C1 segment of cervical spinal cord (tissue), 14 donors: Measurements from ENCODE around the gene DNMT3A.

Source experiments
- DNase-seq, 14 donors: peaks; one replicate each; lab custom pipeline; 2025; lab: John Stamatoyannopoulos, UW

The DNMT3A gene

DNA sequence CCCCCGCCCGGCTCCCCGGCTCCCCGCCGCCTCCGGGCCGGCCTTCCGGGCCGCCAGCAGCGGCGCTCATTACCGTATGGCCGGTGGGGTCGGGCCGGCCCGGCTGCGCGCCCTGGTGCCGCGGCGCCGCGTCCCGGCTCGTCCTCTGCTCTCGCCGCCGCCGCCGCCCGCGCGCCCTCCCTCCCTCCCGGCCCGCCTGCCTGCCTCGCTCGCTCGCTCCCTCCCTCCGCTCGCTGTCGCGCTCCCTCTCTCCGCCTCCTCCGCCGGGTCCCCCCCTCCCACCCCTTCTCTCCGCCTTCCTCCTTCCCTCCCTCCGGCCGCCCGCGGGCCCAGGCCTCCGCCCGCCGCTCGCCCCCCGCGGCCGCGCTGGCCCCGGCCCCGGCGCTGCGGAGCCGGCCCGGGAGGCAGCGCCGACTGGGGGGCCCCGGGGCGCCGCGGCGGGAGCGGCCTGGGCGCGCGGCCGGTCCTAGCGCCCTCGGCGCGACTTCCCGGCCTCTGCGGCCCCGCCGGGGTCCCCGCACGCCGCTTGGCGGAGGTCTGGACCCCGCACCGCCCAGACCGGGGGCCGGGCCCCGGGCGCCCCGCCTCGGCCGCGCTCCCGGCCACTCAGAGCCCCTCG is at the start of gene DNMT3A:
Gene DNMT3A, minus strand, starts transcription at position 173 of the 619 bp plus-strand sequence. CDS start 27,941 bp downstream, outside the sequence.
- DNase-seq: peak in 11 of 14 donors; percentile 44 to 79 (median 61)

DNA sequence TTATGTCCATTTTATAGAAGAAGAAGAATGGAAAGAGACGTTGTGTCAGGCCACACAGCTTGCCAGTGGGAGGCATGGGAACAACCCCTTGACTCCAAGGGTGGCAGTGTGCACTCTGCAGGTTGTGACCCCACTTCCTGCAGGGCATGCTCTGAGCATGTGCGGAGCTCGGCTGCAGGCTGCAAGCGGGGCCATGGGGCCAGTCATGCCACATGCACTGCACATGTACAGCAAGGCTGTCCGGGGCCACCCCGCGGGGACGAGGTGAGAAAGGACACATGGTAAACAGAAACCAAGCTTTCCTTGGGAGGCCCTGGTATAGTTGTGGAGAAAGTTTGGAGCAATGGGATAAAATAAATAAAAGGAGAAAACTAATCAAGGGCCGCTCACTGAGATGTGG is 47.4 kb upstream of the DNMT3A start:
- DNase-seq: no peak

DNA sequence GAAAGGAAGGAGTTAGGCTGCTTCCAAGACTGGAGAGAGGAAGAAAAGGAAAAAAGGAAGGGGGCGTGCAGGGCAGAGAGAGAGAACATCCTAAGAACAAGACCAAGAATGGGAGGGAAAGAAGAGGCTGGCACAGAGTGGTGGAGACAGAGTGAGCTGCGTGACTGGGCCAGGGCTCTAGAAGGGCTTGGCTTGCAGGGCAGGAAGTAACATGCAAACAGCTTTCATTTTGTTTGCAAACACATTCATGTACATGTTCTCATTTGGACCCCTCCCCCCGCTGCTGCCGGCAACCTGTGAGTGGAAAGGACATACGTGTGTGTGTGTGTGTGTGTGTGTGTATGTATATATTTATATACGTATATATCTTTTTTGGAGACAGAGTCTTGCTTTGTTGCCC is 46.8 kb upstream of the DNMT3A start:
- no peak for DNase-seq

DNA sequence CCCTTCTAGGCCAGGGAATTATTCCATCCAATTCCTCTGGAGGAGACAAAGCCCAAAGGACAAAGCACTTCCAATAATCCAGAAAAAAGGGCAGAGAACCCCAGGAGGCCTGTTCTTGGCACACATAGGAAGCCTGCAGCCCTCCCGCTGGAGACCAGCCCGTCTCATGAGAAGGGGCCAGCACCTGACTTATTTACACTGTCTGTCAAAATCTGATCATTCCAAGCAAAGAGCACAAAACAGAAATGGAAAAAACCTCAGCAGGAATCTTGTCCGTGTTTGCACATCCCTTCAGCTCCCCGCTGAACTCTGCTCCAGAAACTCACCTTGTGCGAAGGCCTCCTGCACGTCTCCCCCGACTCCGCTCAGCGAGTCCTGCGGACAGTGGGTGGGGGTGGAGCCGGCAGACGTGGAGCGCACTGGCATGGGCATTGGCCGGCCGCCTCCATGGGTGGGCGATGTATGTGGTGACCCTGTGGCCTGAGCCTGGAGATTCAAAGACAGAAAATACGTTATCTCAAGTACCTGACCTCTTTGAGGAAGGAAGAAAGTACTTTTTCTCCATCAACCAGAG is 46.2 kb upstream of the DNMT3A start:
- peak in 1 of 14 donors; percentile 46 for DNase-seq

DNA sequence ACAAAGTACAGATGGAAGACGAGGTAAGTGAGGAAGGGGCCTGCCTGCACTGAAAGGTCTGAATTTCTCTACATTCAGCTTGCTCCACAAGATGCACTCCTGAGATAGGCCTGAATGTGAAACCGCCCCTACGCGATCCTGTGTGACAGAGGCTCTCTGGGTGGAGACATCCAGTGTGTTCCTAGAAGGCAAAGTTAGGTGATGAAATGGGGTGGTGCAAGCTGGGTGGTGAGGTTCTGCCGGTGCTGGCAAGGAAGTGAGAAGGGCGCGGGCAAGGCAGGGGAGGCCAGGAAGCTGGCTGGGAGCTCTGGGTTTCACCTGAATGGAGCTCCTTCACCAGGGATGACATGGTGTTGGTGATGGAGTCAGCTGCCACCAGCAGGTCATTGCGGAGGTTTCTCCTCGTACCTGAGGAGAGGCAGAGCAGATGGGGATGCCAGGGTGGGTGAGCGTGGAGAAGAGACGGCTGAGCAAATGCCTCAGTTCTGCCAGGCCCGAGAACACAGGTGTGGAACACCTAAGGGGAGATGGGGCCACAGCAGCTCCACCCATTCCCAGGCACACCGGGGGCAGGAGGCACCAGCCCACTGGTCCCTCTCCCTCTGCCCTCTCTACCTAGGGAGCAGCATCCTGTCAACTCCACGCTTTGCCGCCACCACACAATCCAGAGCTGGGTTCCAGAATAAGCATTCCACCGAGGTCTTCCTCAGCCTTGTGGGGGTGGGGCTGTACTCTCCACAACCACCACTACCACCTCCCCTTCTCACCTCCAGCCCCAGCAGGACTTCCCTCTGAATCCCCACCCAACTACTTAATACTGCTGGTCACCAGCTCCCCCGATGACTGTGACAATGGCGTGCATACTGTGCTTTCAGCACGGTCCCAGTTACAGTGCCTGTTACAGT is 45.5 kb upstream of the DNMT3A start:
- DNase-seq: no peak

DNA sequence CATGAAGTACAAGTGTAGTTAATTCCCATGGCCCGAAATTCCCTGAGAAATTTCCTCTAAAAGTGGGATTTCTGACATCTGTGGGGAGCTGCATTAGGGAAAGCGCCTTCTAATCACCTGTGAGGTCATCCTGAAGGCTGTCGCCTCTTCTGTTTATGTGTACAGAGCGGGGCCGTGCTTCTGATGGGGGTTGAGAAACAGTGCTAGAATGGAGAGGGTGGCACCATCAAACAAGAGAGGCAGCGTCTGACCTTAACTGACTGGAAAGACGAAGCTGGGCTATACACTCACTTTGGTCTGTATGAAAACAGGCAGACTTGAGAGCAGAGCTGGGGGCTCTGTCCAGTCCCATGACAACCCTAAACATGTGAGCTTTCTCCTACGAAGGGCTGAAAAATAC is 44.2 kb upstream of the DNMT3A start:
- no peak for DNase-seq

DNA sequence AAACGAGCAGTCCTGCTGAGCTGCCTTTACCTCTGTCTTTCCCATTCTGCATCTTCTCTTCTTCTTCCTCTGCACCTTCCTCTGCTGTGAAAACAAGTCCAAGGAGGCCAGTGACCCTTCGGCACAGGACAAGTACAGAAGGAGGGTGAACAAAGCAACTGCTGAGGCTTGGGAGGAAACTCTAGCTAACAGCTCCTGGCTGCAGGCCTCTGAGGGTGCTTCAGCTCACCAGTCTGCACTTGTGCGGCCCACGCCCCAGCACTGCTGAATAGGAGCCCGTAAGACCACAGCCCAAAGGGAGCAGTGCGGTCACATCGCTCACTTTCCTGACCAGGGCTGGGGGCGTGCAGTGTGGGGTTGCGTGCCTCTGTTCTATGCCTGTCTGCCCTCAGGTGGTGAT is 42.1 kb upstream of the DNMT3A start:
- DNase-seq: no peak

DNA sequence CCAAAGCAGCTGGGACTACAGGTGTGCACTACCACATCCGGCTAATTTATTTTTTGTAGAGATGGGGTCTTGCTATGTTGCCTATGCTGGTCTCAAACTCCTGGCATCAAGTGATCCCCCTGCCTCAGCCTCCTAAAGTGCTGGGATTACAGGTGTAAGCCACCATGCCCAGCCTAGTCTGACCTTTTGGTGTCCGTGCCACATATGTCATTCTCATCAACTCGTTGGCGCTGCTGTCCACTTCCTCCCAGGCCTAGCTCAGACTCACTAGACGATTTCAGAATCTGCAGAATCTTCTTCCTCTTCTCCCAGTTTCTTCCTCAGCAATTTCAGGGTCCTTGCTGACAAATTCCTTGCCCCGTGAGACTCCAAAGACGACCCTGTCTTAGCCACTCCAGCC is 39.8 kb upstream of the DNMT3A start:
- no peak for DNase-seq

DNA sequence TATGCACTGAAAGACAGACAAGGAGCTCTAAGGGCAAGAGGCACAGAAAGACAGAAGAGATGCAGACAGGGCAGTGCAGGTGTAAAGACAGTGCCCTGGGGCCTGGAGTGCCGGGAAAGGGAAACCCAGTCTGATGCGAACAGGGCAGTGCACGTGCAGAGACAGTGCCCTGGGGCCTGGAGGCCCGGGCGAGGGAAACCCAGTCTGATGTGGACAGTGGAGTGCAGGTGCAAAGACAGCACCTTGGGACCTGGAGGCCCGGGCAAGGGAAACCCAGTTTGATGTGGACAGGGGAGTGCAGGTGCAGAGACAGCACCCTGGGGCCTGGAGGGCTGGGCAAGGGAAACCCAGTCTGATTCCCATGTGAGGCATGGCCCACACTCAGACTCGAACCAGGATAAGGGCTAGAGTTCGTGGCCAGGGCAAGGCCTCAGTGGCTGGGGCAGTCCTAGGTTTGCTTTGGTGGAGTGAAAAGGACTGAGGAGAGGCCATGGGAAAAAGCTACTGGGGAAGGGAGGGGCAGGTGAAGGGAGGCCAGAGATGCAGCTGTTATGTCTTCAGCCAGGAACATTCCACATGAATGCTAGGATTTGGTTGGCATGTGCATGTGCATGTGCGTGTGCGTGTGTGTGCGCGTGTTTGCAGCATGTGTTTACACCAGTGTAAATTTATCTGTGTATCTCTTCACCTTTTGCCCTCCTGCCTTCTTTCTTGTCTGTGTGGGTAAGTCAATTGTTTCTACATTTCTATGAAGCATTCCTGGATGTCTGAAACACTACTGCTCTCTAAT is 39.1 kb upstream of the DNMT3A start:
- DNase-seq: no peak

DNA sequence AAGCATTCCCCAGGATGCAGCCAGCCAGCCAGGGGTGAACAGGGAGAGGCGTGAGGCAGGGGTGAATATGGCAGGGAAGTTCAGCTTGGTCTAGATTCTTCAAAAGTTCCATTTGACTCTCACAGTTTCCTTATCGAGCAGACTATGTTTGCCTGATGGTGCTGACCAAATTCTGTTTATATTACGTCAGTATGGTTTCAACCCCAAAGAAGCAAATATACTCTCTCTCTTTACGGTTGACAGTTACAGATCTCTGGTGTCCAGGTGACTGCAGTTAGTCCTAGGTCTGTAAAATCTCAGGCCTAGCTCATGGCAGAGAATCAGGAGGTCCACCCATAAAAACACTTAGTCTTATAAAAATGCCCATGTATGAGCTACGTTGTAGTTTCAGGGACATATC is 38.3 kb upstream of the DNMT3A start:
- DNase-seq: no peak

DNA sequence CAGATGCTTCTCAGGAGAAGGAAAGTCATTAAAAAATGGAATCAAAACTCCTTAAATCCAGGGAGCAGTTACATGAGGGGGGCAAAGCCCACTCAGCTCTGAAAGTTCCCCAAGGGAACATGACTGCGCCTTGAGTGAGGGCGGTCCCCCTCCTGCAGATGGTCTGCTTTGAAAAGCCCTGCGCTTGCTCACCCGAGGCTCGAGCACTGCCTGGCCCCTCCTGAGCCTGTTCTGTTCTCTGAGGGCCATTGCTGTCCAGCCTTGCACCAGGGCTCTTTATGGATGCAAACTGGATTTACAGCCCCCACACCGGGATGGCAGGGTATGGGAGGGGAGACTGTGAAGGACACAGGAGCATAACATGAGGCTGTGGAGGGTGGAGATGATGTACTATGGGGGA is 37.8 kb upstream of the DNMT3A start:
- DNase-seq: no peak

DNA sequence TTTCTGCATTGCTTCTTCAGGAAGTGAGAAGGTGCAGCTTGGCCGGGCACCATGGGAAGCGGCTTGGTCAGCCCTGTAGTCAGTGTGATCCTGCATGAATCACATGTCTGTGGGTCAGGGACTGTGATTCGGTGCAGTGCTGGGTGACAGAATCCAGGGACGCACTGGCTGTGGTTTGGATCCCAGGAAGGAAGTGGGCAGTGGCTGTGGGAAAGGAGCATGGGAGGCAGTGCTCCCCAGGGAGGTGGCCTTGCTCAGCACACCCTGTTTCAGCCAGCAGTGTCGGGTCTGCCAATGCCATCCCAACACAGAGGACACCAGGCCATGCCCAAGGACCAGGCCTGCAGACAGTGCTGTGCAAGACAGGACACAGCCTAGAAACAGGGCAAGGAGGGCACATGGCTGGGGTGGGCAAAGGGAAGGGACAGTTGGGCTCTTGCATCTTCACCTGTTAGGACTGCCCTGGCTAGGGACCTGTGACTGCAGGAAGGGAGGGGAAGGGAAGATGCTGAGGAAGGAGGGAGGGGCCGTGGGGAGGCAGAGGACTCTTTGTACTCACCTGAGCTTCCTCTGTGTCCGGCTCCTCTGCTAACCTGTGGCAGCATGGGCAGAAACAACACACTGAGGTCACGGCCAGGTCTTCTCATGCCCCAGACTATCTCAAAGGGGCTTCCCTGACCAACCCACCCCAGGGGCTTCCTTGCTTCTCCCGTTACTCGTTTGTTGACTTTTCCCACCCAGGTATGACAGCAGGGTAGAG is 37.2 kb upstream of the DNMT3A start:
- no peak for DNase-seq

DNA sequence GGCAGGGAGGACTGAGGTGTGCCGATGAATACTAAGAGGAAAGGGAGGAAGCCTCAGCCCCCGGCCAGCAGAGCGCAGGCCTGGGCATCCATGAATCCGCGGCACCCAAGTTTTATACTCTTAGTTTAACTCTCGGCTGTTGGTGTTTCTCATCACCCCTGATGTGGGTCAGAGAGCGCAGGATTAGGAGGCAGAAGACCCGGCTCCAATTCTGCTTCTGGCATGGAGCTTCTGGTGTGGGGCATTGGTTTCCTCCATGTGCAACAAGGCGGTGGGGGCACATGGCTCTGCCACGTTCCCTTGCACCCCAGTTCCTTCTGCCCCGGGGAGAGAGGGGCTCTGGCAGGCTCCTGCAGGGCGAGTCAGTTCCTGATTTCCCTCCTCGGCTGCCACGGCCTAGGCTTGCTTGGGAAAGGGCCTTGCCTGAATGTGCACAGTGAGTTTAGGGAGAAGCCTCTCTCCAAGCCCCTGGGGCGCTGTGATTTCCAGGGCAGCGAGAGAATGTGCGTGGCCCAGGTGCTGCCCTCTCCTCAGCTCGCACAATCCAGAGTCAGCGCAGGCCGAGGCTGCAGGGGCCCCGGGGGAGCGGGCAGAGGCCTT is 36.2 kb upstream of the DNMT3A start:
- DNase-seq: no peak

DNA sequence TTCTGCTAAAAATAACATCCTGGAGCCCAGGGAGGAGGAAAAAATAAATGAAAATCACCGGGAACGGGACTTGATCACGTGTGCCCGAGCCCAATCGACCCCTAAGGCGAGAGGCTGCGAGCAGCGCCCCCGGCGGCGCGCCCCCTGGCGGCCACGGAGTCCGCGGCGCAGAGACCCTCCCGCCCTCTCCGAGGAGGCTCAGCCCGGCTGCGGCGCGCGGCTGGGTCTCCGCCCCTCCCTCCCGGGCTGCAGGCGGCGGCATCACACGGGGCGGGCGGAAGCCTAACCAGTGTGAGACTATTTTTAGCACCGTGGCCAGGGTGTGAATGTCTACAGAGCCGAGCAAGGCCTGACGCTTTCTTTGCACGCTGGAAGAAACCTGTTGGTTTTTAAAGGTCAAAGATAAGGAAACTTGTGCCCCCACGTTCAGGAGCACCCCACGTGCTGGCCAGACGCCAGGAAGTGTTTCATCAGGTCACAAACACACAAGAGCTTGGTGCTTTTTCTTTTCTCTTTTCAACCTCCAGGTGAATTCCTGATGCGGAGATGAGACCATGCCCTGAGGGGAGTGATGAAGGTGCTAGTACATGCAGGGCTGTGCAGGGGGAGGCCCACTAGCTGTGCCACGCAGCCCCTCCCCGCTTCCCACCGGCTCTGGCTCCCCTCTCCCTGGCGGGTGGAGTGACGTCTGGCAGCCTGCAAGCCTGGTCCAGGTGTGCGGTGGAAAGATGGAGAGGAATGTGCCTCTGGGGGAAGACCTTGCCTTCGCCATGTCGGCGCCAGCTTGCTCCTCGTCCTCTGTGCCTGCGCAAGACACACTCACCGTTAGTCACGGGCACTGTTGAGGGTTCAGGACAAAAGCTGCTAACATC is 35.3 kb upstream of the DNMT3A start:
- DNase-seq: peak in 13 of 14 donors; percentile 10 to 84 (median 68)

DNA sequence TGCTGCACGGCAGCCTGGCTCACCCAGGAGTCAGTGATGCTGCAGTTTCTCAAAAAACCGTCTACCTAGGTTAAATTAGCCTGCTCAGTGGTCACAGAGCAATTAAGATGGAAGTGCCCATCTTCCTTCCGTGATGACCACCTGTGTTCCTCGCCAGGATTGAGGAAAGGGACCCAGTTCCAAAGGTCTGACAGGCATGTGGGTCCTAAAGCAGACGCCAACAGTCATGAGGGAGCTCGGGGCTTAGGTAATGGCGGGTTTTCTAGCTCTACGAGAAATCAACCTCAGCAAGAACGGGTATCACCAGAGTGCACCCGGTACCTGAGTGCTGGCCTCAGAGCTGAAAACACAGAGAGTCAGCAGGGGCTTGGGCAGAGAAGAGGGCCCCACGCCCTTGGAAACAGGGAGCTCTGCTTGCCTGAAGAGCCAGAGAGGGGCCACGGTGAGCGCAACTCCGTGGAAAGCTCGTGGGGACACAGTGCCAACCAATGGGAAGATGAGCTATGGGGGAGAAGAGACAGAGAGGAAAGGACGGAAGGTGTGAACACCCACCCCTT is 34.3 kb upstream of the DNMT3A start:
- no peak for DNase-seq

DNA sequence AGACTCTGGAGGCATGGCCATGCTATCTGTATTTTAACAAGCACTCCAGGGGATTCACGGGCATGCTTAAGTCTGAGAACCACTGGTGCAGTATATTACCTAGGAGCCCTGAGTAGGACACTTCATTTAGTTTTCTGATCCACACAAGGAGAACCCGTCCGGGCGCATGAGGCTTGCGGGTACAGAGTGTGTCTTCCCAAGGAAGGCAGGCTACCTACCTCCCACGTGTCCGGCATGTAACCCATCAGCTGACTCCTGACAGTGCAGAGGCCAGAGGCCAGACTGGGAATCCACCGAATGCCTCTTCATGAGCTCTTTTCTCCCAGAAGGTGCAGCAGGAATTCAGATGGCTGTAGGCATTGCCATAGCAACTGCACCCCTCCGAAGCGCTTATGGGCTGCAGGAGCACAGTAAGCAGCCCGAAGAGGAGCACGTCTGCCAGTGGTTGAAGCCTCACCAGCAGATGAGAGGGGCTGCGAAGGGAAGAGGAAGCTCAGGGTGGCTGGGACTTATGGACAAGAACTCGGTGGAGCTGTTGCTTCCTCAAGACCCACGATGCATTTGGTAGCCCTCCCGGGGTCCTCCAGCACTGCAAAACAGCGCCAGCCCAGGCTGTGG is 33.8 kb upstream of the DNMT3A start:
- no peak for DNase-seq

DNA sequence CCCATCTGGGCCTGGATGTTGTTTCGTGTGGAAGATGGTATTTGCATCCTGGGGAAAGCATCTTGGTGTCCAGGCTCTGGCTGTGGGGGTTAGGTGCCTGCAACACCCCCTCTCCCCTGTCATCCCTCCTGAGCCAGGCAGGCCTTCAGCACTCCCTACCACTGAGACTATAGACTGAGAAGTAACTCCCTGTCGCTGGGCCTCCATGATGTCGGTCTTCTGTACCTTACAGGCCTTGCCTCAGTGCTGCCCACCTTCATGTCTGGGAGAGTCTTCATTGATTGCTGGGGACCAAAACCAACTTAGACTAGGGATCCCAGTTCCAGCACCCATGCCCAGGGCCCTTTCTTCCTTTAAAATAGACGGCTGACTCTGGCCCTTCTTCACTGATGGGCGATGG is 33.1 kb upstream of the DNMT3A start:
- no peak for DNase-seq

DNA sequence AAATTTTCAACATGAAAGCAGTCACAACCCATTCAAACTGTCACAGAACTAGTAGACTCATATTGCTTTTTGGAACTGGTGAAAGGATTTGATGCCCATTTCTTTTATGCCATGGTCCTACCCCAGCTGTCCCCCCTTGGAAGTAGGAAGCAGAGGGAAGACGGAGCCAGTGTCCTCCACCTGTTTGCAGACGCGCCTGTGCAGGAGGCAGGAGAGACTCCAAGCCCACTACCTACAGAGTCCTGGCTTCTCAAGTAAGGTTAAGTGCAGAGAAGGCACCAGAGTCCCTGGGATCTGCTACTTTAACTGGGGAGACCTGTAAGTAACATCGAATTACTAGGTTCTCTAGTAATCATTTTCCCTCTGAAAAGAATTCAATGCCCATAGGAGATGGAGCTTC is 32.7 kb upstream of the DNMT3A start:
- no peak for DNase-seq
